Prostate gland (tissue), 2 donors: ENCODE measurements around the gene NGEF. TPM values are rescaled to one million over a fixed set of nuclear protein-coding genes. Genes with fewer than 3 reads are reported as not detected.

Source experiments
- DNase-seq: peaks from one replicate; pipeline ENCODE4 v3.0.0-alpha.2; 2019; ENCODE audit warnings: low spot score
- H3K27ac ChIP-seq, 2 donors: fragments of 200-600 bp; sonication (generic); 2 replicates each; pipeline ENCODE4 v1.5.1; 2017 to 2019
- H3K27me3 ChIP-seq: fragments of 200-600 bp; sonication (generic); replicated peaks from 2 replicates; pipeline ENCODE4 v1.5.1; 2019; ENCODE audit not compliant: insufficient read depth
- H3K36me3 ChIP-seq, 2 donors: fragments of 200-600 bp; sonication (generic); 1 replicate in 1 of 2; 2 replicates in 1 of 2; pipeline versions ENCODE4 v1.5.1 to v1.8.1; 2017 to 2019
- H3K4me1 ChIP-seq: fragments of 200-600 bp; sonication (generic); replicated peaks from 2 replicates; pipeline ENCODE4 v1.5.1; 2019
- H3K4me3 ChIP-seq, 2 donors: fragments of 200-600 bp; sonication (generic); 2 replicates each; pipeline ENCODE4 v1.5.1; 2017 to 2019
- H3K9me3 ChIP-seq: fragments of 200-600 bp; sonication (generic); 2 replicates; pipeline ENCODE4 v1.5.1; 2017
- POLR2A ChIP-seq: fragments of 450-650 bp; IDR thresholded peaks from one replicate; pipeline ENCODE4 v1.6.1; 2016; ENCODE audit warnings: antibody characterized with exemption, mild to moderate bottlenecking
- POLR2AphosphoS5 ChIP-seq: sonication (generic); formaldehyde crosslinking; IDR thresholded peaks from one replicate; pipeline ENCODE4 v1.6.1; 2017; ENCODE audit warnings: antibody characterized with exemption
- WGBS: methylation state at CpG from one replicate; pipeline ENCODE4 v1.1.5; 2018; 5-methylcytosine and 5-hydroxymethylcytosine counted together
- intact Hi-C: fragments of 100-400 bp; cut with DNase I; formaldehyde crosslinking; loops from one replicate; pipeline ENCODE4 v1.14.2; 2022
- total RNA-seq, 2 donors: library from RNA; depleted of rRNA; stranded (reverse); fragments of >200 nt; gene quantifications; one replicate each; pipeline ENCODE4 v1.1.0, GENCODE V29; 2016
- TF ChIP-seq, protein P1 (sequence below), 4 experiments: fragments of 200-600 bp in 2 of 4; fragments of 450-650 bp in 2 of 4; sonication (generic) in 2 of 4; IDR thresholded peaks; 1 replicate in 3 of 4; 2 replicates in 1 of 4; pipeline ENCODE4 v1.5.1; 2016 to 2019; ENCODE audit warnings: antibody characterized with exemption in 4 of 4, mild to moderate bottlenecking in 2 of 4, moderate library complexity in 2 of 4

Gene NGEF
- total RNA-seq, 2 donors from 2014 or later, result 2.0 to 19.0 TPM

DNA sequence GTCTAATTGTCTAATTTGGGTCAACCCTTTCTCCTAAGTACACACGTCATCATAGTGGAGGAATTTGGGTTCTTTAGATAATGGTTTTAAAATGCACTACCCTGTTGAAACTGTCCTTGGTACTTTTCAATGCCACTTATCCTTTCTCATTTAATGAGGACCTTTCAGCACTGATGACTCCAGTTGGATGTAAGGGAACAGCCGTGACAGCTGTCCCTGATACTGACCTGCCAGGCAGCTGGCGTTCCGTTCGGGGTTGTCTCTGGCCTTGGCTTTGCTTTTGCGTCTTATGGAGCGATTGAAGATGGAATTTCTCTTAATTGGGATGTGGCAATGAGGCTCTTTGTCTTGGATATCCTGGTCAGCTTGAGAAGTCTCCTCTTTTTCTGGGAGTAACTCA lies 38.7 kb downstream of the NGEF start:
- TF ChIP-seq POLR2AphosphoS5 (no peak), POLR2A (no peak)
- TF ChIP-seq, protein P1, sequence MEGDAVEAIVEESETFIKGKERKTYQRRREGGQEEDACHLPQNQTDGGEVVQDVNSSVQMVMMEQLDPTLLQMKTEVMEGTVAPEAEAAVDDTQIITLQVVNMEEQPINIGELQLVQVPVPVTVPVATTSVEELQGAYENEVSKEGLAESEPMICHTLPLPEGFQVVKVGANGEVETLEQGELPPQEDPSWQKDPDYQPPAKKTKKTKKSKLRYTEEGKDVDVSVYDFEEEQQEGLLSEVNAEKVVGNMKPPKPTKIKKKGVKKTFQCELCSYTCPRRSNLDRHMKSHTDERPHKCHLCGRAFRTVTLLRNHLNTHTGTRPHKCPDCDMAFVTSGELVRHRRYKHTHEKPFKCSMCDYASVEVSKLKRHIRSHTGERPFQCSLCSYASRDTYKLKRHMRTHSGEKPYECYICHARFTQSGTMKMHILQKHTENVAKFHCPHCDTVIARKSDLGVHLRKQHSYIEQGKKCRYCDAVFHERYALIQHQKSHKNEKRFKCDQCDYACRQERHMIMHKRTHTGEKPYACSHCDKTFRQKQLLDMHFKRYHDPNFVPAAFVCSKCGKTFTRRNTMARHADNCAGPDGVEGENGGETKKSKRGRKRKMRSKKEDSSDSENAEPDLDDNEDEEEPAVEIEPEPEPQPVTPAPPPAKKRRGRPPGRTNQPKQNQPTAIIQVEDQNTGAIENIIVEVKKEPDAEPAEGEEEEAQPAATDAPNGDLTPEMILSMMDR (IDR thresholded peaks at IDR 0.05), result no peak
- DNase-seq, result no peak
- Histone ChIP-seq H3K36me3 (no peaks in the 10 kb centered on the region), H3K4me1 (no peaks in the 10 kb centered on the region), H3K4me3 (no peak overlapping the region), H3K27me3 (no peaks in the 10 kb centered on the region), H3K9me3 (no peaks in the 10 kb centered on the region), H3K27ac (no peak overlapping the region)
- 71% methylated on average over 7 of the region's 7 CpGs for WGBS
- intact Hi-C loops, result no loop called here

DNA sequence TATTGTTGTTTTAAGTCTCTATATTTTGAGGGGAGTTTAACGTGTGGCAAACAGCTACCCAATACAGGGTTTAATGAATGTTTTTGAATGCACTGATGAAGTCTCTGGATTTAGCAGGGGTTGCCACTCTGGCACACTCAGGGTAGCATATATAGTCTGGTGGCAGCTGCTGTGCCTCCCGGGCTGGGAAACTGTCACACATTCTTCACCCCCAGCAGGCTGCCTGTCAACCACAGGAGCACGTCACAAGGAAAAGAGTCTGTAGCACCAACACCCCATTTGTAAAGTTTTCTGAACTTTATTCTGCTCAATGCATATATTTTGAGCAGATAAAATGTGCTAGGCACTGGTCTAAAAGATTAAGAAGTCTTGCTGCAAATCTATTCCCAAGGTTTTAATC lies 39.3 kb downstream of the NGEF start:
- H3K4me1 ChIP-seq, result no peaks in the 10 kb centered on the region
- H3K9me3 ChIP-seq, result no peaks in the 10 kb centered on the region
- no peak for TF ChIP-seq POLR2AphosphoS5
- no peak for TF ChIP-seq POLR2A
- TF ChIP-seq, protein P1 (IDR thresholded peaks at IDR 0.05), result no peak
- H3K36me3 ChIP-seq, result no peaks in the 10 kb centered on the region
- no peak overlapping the region for H3K4me3 ChIP-seq
- no peak for DNase-seq
- WGBS, result 69% methylated on average over 3 of the region's 3 CpGs
- intact Hi-C loops, result no loop called here
- H3K27ac ChIP-seq, result no peak overlapping the region
- no peaks in the 10 kb centered on the region for H3K27me3 ChIP-seq

DNA sequence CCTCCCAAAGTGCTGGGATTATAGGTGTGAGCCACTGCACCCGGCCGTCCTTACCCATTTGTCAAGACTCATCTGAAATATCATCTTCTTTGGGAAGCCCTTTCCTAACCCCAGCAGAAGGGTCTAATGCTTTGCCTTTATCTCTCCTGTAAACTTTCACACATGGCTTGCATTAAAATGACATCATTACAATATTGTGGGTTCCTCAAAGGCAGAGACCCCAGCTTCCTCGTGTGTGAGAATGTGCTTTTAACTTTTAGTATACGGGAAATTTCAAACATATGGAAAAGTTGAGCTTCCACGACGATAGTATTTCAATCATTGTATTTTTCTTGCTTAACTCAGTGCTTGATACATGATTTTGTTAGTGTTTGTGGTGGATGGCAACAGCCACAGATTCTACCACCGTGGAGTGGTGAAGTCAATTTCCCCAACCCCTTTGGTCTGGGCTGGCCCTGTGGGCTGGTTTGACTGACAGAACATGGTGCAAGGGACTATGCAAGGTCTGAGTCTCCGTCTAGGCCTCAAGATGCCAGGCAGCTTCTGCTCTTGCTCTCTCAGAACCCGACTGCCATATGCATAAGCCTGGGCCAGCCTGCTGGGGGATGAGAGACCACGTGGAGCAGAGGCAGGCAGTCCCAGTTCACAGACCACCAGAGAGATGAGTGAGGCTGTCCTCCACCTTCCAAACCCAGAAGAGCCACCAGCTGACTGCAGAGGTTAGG lies 39.9 kb downstream of the NGEF start:
- intact Hi-C loops, result no loop called here
- H3K36me3 ChIP-seq, result no peaks in the 10 kb centered on the region
- TF ChIP-seq, protein P1 (IDR thresholded peaks at IDR 0.05), result no peak
- TF ChIP-seq POLR2AphosphoS5, result no peak
- TF ChIP-seq POLR2A, result no peak
- WGBS, result 83% methylated on average over 10 of the region's 10 CpGs
- no peak for DNase-seq
- no peaks in the 10 kb centered on the region for H3K27me3 ChIP-seq
- no peak overlapping the region for H3K4me3 ChIP-seq
- H3K9me3 ChIP-seq, result no peaks in the 10 kb centered on the region
- no peaks in the 10 kb centered on the region for H3K4me1 ChIP-seq
- H3K27ac ChIP-seq, result no peak overlapping the region

DNA sequence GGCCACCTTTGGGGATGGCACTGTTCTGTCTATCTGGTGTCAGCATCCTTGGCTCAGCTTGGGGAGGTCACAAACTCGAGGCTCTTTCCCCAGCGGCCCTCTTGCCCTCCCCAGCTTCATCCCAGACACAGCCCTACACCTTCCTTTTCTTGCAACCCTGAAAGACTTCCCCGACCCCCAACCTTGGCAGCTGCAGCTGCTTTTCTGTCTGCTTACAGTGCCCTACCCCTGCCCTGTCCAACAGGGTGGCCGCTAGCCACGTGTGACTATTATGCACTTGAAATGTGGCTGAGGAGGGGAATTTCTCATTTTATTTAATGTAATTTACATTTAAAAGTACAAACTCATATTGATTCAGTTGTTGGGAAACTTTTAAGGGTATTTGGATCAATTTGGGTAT lies 41.3 kb downstream of the NGEF start:
- no peak for DNase-seq
- Histone ChIP-seq H3K4me3 (no peak overlapping the region), H3K27ac (no peak overlapping the region), H3K4me1 (no peaks in the 10 kb centered on the region), H3K36me3 (no peaks in the 10 kb centered on the region), H3K9me3 (no peaks in the 10 kb centered on the region), H3K27me3 (no peaks in the 10 kb centered on the region)
- no peak for TF ChIP-seq POLR2A
- TF ChIP-seq, protein P1 (IDR thresholded peaks at IDR 0.05), result no peak
- no peak for TF ChIP-seq POLR2AphosphoS5
- WGBS, result 55% methylated on average over 5 of the region's 5 CpGs
- intact Hi-C loops, result no loop called here

DNA sequence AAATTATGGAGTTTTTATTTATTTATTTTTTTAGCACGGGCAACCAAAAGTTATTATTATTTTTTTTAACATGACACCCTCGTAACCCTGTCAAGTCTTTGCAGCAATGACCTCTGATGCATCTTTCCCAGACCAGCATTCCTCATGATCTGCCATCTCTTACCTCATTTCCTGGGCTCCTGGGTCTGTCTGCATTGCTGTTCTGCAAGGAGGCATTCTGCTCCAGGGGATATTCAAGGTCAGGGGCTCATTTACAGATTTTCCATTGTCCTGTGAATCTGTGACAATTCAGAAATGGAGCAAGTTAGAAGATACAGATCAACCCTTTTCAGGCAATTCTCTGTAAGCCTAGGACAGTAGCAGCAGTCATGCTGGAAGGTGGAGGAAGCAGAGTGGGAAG lies 43.0 kb downstream of the NGEF start:
- H3K4me1 ChIP-seq, result no peaks in the 10 kb centered on the region
- TF ChIP-seq, protein P1 (IDR thresholded peaks at IDR 0.05), result no peak
- TF ChIP-seq POLR2AphosphoS5 (no peak), POLR2A (no peak)
- DNase-seq, result no peak

More for the DNA sequence above, 43.0 kb downstream of the NGEF start:
- intact Hi-C loops, result no loop called here
- Histone ChIP-seq H3K27me3 (no peaks in the 10 kb centered on the region), H3K27ac (no peak overlapping the region), H3K9me3 (no peaks in the 10 kb centered on the region), H3K4me3 (no peak overlapping the region), H3K36me3 (no peaks in the 10 kb centered on the region)
- WGBS, result 66% methylated on average over 2 of the region's 2 CpGs
